ENCODE data around the gene DSCAML1. TPM values are rescaled to one million over a fixed set of nuclear protein-coding genes. Genes with fewer than 3 reads are reported as not detected.

The DSCAML1 gene, protein sequence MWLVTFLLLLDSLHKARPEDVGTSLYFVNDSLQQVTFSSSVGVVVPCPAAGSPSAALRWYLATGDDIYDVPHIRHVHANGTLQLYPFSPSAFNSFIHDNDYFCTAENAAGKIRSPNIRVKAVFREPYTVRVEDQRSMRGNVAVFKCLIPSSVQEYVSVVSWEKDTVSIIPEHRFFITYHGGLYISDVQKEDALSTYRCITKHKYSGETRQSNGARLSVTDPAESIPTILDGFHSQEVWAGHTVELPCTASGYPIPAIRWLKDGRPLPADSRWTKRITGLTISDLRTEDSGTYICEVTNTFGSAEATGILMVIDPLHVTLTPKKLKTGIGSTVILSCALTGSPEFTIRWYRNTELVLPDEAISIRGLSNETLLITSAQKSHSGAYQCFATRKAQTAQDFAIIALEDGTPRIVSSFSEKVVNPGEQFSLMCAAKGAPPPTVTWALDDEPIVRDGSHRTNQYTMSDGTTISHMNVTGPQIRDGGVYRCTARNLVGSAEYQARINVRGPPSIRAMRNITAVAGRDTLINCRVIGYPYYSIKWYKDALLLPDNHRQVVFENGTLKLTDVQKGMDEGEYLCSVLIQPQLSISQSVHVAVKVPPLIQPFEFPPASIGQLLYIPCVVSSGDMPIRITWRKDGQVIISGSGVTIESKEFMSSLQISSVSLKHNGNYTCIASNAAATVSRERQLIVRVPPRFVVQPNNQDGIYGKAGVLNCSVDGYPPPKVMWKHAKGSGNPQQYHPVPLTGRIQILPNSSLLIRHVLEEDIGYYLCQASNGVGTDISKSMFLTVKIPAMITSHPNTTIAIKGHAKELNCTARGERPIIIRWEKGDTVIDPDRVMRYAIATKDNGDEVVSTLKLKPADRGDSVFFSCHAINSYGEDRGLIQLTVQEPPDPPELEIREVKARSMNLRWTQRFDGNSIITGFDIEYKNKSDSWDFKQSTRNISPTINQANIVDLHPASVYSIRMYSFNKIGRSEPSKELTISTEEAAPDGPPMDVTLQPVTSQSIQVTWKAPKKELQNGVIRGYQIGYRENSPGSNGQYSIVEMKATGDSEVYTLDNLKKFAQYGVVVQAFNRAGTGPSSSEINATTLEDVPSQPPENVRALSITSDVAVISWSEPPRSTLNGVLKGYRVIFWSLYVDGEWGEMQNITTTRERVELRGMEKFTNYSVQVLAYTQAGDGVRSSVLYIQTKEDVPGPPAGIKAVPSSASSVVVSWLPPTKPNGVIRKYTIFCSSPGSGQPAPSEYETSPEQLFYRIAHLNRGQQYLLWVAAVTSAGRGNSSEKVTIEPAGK (N-terminal part only)
- not detected for polyA plus RNA-seq (2013, experiment 1 of 2; ENCODE audit: insufficient read length)
- not detected for polyA plus RNA-seq (2013, experiment 2 of 2; ENCODE audit: insufficient read length)

- DNase-seq, result no peak
Observed at GRCh38 chr11:117796872-117797529, at the start of gene DSCAML1. Gene DSCAML1, minus strand, starts transcription at chr11:117797216. Its CDS starts 137 bp downstream, at chr11:117797079.

DNA sequence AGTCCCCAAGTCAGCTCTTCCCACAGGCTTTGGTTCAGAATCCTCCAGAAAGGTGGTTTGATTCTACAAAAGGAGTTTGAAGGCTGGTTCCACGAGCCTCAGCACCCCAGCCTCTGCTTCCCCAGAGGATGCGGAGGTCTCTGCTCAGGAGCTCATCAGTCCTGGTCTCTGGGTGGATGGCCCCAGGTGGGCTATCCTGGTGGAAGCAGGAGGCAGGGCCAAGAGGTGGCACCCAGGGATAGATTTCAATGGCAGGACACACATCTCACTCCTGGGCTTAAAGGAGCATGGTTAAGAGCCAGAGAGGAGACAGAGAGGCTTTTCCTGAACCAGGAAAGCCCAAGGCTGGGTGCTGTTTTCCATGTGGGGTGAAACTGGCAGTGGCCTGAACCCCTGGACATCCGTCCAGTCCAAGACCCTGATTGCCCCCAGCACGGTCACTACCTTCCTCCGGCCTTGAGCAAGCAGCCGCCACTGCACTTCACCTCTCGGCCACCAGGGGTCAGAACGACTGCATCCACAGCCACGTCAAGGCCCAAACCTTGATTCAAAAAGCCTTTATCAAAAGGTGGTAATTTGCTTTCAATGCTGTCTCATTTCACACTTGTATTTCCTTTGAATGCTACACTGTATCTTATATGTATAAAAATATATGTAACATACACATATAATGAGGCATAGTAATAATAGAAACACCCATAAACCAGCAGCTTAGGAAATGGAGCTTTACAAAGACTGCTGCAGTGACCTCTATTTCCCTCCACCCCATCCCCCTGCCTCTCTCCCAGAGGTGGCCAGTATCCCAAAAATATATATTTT, 46.9 kb upstream of the DSCAML1 start:
- DNase-seq, result peak; percentile 55

- no peak for DNase-seq
Observed at GRCh38 chr11:117842131-117842941, 45.3 kb upstream of the DSCAML1 start.

DNA sequence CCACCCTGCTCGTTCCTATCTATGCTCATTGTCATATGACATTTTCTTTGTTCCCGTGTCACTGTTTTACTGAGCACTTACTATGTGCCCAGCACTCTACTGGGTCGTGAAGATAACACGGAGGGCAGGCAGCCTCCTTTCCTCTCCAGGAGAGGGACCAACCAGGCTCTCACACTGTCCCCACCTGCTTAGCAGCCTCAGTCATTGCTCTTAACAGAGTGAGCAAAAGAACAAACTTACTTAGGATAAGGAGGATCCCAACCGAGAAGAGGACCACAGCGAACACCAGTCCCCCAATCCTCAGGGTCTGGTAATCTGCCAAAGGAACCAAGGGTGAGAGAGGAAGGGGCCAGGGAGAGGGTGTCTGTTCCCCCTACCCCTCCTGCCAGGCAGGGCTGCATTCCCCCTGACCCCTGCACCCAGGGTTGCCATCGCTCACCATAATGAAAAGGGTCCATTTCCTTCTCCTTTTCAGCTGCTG, 44.6 kb upstream of the DSCAML1 start:
- DNase-seq, result no peak

DNA sequence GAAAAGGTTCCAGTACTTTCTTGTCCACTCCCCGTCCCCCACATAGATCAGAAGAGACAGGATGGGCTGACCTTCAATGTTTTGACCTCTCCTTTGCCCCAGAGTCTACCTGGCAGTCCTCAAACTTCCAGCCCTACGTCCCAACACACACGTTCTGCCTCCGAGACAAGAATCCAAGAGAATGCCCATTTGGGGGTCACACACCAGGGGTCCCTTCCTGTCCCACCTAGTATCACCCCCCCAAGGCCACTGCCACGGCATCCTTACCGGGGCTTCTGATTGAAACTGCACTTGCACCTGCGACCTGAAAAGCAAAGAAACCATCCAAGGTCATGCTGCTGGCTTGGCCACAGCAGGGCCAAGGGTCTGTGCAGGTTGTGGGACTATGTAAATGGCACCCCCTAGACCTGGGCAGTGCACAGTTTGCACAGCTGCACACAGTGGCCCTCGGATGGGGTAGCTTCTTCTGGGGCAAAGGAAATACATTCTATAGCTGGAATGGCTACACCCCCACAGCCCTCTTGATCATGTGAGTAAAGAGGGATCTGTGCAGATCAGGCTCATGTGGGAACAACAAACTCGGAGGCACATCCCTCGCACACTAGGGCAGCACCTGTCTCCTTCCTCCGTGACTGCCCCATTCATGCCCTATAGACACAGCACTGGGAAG, 44.0 kb upstream of the DSCAML1 start:
- DNase-seq, result no peak

DNA sequence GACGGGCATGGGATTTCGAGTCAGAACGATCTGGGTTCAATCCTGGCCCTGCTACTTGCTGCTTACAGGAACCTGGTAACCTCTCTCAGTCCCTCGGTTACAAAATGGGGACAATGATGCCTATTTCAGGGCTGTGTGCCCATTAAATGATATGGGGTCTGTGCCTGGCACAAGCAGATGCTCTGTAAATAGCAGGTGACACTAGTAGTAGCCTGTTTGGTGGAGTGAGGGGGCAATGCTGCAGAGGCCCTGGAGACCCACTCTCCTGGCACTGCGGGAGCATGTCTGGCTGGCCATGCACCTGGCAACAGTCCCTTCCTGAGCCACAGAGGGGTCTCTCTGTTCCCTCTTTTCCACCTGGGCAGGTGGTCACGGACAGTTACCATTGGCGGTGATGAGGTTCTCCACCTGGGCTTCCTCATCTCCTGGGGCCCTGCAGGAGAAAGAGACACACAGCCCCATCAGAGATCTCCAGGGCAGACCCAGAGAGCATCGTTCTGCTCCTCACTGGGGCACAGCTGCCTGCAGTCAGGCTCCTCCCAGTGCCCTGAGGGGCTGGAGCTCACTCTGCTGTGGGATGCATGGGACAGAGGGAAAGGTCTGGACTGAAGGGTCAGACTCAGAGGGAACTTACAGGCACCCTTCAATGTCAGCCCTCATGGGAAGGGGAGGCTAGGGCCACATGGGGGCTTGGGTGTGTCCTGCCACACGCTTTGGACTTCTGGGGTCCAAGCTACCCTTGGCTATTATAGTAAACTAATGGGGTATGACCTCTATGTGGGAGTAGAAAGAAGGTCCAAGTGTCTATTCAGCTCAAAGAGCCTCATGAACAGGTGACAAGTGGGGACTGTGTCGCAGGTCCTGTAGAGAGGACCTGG, 43.2 kb upstream of the DSCAML1 start:
- DNase-seq, result no peak

GRCh38 chr11:117839380-117839881, 42.4 kb upstream of the DSCAML1 start:
- DNase-seq, result no peak

- no peak for DNase-seq
Observed at GRCh38 chr11:117838901-117839300, 41.9 kb upstream of the DSCAML1 start.

- DNase-seq, result no peak
Observed at GRCh38 chr11:117837791-117838190, 40.8 kb upstream of the DSCAML1 start.

- no peak for DNase-seq
Observed at GRCh38 chr11:117837070-117837776, 40.2 kb upstream of the DSCAML1 start.

- no peak for DNase-seq
Observed at GRCh38 chr11:117836077-117836960, 39.3 kb upstream of the DSCAML1 start.

DNA sequence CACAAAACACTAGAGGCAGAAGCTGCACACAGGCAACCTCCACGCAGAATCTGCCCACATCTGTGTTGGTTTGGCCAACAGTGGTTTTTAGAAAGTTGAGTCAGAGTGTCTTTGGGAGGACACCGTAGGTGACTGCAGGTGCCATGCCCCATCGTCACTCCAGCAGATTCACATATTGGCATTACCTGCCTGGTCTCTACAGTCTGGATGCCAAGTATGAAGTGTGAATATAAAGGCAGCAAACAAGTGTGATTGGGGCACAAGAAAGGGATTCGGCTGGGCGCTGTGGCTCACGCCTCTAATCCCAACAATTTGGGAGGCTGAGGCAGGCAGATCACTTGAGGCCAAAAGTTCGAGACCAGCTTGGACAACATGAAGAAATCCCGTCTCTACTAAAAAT, 38.6 kb upstream of the DSCAML1 start:
- no peak for DNase-seq

- DNase-seq, result no peak
Observed at GRCh38 chr11:117834838-117835443, 37.9 kb upstream of the DSCAML1 start.

- no peak for DNase-seq
Observed at GRCh38 chr11:117834068-117834810, 37.2 kb upstream of the DSCAML1 start.

GRCh38 chr11:117833401-117833891, 36.4 kb upstream of the DSCAML1 start:
- no peak for DNase-seq
